D721Med (cell line): ENCODE data around the gene RBM22.

Experiments used
- DNase-seq: peaks from one replicate; pipeline ENCODE4 v3.0.0; 2011; ENCODE audit warnings: low spot score; ENCODE audit not compliant: insufficient read length
- FAIRE-seq: peaks from 2 replicates; lab custom pipeline; 2011; peaks lifted over from hg19 to GRCh38; lab: Jason Lieb, UNC
- TF ChIP-seq, protein P1 (sequence below): IDR thresholded peaks from 2 replicates; pipeline ENCODE4 v1.5.1; 2012; ENCODE audit warnings: mild to moderate bottlenecking, control low read depth; ENCODE audit not compliant: insufficient read depth; ENCODE audit errors: missing control alignments

The RBM22 gene

DNA sequence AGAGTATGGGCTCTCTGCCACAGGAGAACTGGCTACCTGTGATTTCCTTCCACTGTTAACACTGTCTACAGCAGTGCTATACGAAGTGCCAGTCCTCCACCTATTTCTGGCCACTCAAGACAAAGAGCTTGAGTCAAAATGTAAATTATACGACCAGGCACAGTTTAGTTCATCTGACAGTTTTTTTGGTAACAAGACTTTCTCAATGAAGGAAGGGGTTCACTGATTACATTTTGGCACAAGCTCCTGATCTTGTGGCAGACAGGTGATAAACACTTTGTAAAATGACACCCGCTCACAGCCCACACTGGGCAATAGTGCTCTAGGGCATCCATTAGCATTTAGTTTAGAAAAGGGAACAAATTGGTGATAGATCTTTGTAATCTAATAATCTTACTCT, 8.6 kb downstream of the RBM22 start:
- DNase-seq (no peak), FAIRE-seq (no peak)
- TF ChIP-seq, protein P1, sequence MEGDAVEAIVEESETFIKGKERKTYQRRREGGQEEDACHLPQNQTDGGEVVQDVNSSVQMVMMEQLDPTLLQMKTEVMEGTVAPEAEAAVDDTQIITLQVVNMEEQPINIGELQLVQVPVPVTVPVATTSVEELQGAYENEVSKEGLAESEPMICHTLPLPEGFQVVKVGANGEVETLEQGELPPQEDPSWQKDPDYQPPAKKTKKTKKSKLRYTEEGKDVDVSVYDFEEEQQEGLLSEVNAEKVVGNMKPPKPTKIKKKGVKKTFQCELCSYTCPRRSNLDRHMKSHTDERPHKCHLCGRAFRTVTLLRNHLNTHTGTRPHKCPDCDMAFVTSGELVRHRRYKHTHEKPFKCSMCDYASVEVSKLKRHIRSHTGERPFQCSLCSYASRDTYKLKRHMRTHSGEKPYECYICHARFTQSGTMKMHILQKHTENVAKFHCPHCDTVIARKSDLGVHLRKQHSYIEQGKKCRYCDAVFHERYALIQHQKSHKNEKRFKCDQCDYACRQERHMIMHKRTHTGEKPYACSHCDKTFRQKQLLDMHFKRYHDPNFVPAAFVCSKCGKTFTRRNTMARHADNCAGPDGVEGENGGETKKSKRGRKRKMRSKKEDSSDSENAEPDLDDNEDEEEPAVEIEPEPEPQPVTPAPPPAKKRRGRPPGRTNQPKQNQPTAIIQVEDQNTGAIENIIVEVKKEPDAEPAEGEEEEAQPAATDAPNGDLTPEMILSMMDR = no peak

DNA sequence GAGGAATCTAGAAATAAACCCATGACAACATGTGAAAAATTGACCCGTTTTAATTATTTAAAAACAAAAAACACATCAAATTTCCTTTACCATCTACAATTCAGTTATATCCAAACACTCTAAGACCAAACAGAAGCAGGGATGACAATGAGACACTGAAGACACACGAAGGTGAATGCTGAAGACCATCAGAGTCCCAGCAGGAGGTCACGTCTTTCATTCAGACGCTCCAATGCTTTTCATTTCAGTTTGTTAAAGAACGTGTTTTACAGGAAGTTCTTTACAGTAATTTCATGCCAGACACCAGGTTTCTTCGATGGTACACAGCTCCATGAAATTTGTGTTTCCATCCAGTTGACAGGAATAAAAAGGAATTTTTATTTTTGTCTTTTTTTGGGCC, 10.1 kb downstream of the RBM22 start:
- TF ChIP-seq, protein P1 = no peak
- FAIRE-seq = no peak
- no peak for DNase-seq

DNA sequence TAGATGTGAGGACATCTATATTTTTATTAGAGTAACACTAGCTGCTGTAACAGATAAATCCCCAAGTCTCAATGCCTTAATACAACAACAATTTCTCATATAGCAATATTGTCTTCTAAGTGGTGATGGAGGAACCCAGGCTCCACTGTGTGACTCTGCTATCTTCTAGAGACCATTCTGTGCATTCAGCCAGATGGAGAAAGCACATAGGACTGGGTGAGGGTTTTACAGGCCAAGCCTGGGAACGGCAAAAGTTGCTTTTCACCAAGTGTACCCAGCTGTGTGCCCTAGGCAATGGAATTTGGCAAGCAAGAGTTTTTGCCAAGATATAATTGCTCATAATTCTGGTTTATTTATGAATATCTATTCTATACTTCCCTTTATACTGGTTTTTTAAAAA, 11.7 kb downstream of the RBM22 start:
- no peak for DNase-seq
- TF ChIP-seq, protein P1 = no peak
- FAIRE-seq = no peak

DNA sequence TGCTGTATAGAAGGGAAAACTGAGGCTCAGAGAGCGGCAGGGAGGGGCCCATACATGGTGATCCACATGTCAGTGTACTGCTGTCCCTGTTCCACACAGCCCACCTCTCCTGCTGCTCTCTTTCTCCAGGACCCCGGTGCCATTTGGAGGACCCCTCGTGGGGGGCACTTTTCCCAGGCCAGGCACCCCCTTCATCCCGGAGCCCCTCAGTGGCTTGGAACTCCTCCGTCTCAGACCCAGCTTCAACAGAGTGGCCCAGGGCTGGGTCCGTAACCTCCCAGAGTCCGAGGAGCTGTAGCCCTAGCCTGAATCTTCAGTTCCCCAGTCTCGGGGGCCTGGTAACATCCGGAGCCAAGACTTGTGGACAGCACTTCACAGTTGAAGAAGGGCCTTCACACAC, 24.3 kb downstream of the RBM22 start:
- DNase-seq (no peak), FAIRE-seq (no peak)
- TF ChIP-seq, protein P1 = no peak

DNA sequence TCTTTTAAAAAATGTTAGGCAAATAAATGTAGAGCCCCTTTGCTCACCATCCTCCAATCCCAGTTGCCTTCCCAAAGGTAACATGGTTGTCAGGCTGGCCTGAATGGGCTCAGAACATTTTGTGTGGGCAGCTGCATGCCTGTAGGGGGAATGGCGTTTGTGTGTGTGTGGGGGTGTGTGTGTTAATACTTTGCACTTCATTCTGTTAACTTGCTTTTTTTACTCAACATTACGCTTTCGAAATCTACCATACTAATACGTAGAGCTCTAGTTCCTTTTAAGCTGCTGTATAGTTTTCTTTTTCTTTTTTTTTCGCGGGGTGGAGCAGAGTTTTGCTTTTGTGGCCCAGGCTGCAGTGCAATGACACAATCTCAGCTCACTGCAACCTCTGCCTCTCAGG, 25.8 kb downstream of the RBM22 start:
- DNase-seq (no peak), FAIRE-seq (no peak)
- TF ChIP-seq, protein P1 = no peak

DNA sequence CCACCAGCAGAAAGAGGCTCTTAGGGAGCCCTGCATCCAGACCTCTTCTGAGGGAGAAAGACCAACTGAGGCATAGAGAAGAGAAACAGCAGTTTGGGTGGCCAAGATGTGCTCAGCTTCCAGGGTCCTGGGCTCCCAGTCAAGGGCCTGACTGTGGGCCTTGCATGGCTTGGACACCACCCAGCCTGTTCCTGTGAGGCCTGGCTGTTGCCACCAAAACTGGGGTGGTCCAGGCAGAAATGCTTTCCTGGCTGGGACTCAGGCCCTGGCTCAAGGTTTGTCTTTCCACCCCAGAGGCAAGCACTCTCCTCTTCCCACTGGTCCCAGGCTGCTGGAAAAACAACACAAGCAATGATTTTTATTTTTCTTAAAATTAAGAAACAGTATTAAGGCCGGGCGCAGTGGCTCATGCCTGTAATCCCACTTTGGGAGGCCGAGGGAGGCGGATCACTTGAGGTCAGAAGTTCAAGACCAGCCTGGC, 26.5 kb downstream of the RBM22 start:
- no peak for DNase-seq
- TF ChIP-seq, protein P1 = no peak
- no peak for FAIRE-seq

DNA sequence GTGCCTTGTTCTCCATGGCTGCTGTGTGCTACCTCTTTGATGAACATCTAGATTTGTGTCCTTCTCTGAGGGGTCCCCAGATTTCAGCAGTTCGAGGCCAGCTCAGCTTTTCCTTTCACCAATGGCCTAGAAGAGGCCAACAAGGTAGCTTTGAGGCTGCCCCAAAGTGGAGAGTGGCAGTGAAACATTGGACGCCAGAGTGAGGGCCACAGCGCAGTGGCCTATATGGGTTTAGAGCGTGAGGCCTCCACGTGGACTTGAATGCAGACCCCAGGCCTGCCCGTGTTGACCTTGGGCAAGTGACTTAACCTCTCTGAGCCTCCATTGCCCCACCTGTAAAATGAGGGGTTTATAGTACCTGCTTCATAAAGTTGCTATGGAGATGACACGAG, 28.0 kb downstream of the RBM22 start:
- DNase-seq (no peak), FAIRE-seq (no peak)
- TF ChIP-seq, protein P1 = no peak
